ENCODE data around the gene LIPG.

- TF ChIP-seq, protein P1, sequence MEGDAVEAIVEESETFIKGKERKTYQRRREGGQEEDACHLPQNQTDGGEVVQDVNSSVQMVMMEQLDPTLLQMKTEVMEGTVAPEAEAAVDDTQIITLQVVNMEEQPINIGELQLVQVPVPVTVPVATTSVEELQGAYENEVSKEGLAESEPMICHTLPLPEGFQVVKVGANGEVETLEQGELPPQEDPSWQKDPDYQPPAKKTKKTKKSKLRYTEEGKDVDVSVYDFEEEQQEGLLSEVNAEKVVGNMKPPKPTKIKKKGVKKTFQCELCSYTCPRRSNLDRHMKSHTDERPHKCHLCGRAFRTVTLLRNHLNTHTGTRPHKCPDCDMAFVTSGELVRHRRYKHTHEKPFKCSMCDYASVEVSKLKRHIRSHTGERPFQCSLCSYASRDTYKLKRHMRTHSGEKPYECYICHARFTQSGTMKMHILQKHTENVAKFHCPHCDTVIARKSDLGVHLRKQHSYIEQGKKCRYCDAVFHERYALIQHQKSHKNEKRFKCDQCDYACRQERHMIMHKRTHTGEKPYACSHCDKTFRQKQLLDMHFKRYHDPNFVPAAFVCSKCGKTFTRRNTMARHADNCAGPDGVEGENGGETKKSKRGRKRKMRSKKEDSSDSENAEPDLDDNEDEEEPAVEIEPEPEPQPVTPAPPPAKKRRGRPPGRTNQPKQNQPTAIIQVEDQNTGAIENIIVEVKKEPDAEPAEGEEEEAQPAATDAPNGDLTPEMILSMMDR (IDR thresholded peaks at IDR 0.05), result no peak
- TF ChIP-seq POLR2A (IDR thresholded peaks at IDR 0.05), result no peak
Observed at GRCh38 chr18:49553003-49553402, 8.9 kb upstream of the LIPG start.

Data from esophagus squamous epithelium (tissue), 4 donors.